GM12875 (cell line): ENCODE data around the gene SCYL1.

ENCODE experiments used
- H3K4me3 ChIP-seq: one replicate; pipeline ENCODE4 v1.5.1; 2011; ENCODE audit warnings: low read depth, low read length, control low read depth
- CTCF ChIP-seq: IDR thresholded peaks from 2 replicates; pipeline ENCODE4 v1.5.1; 2011; ENCODE audit warnings: low read depth, mild to moderate bottlenecking, control low read depth, inconsistent platforms, low read length, moderate library complexity, borderline replicate concordance; ENCODE audit not compliant: insufficient read depth

SCYL1 gene

GRCh38 chr11:65584106-65584505, 59.2 kb downstream of the SCYL1 start:
- no peak for TF ChIP-seq CTCF

GRCh38 chr11:65584723-65585171, 59.9 kb downstream of the SCYL1 start:
- H3K4me3 ChIP-seq, result no peak overlapping the region
- TF ChIP-seq CTCF, result no peak

More at GRCh38 chr11:65584106-65584505, 59.2 kb downstream of the SCYL1 start:
- H3K4me3 ChIP-seq, result no peak overlapping the region

- no peak for TF ChIP-seq CTCF
- no peak overlapping the region for H3K4me3 ChIP-seq
Observed at GRCh38 chr11:65585396-65586246, 60.7 kb downstream of the SCYL1 start.

- TF ChIP-seq CTCF, result no peak
- no peak overlapping the region for H3K4me3 ChIP-seq
Observed at GRCh38 chr11:65586247-65586630, 61.4 kb downstream of the SCYL1 start.

- TF ChIP-seq CTCF, result no peak
- H3K4me3 ChIP-seq, result no peak overlapping the region
Observed at GRCh38 chr11:65586676-65587075, 61.8 kb downstream of the SCYL1 start.
